Colonic mucosa (tissue), 4 donors: Measurements from ENCODE around the gene EML1. TPM values are rescaled to one million over a fixed set of nuclear protein-coding genes. Genes with fewer than 3 reads are reported as not detected.
"Not testable (repeated sequence)": the region's sequence is repeated elsewhere in the genome, so short reads cannot be mapped to it uniquely, and the experiment has no call there.

Experiments
- DNase-seq: peaks from one replicate; pipeline ENCODE4 v3.0.0-alpha.2; 2020
- H3K27ac ChIP-seq: fragments of 200-600 bp; one replicate; pipeline ENCODE4 v1.8.0; 2021
- H3K27me3 ChIP-seq: fragments of 200-600 bp; one replicate; pipeline ENCODE4 v1.8.0; 2021
- H3K36me3 ChIP-seq: fragments of 200-600 bp; one replicate; pipeline ENCODE4 v1.8.0; 2021
- H3K4me1 ChIP-seq: fragments of 200-600 bp; one replicate; pipeline ENCODE4 v1.8.0; 2021; ENCODE audit warnings: mild to moderate bottlenecking
- H3K4me3 ChIP-seq: fragments of 200-600 bp; one replicate; pipeline ENCODE4 v1.8.0; 2021
- H3K9ac ChIP-seq, 2 donors: one replicate each; pipeline ENCODE4 v1.7.0; 2013; ENCODE audit warnings: control low read depth in 2 of 2, low read depth in 2 of 2, low read length in 2 of 2
- H3K9me3 ChIP-seq: fragments of 200-600 bp; one replicate; pipeline ENCODE4 v1.8.0; 2021
- CTCF ChIP-seq: fragments of 200-600 bp; IDR thresholded peaks from one replicate; pipeline ENCODE4 v1.8.0; 2022; ENCODE audit warnings: antibody characterized with exemption, mild to moderate bottlenecking
- intact Hi-C: fragments of 100-400 bp; cut with DNase I; formaldehyde crosslinking; loops from one replicate; pipeline ENCODE4 v1.14.1; 2022
- total RNA-seq, 2 donors: library from RNA; stranded (reverse); fragmentation: NEBNext Ultra II Directional in 1 of 2; extraction: Animal tissue kit (Norgen Biotek cat#: 25700) in 1 of 2; gene quantifications; one replicate each; pipeline ENCODE4 v1.2.1, GENCODE V29; 2021
- donor health status: healthy.
- donor health status: DM: no; HTN: no; CAD: no.
- donor health status: DM: no; HTN: no; CAD: no.

The EML1 gene
- total RNA-seq, 2 donors from 2014 or later = 3.6 to 14.2 TPM

GRCh38 chr14:99945732-99946651, 152.8 kb downstream of the EML1 start:
- no peaks in the 10 kb centered on the region for H3K36me3 ChIP-seq
- H3K27ac ChIP-seq = no peak overlapping the region
- no peak overlapping the region for H3K9ac ChIP-seq
- no peak for DNase-seq
- H3K4me1 ChIP-seq = no peaks in the 10 kb centered on the region
- no peaks in the 10 kb centered on the region for H3K27me3 ChIP-seq
- no peak for TF ChIP-seq CTCF
- H3K9me3 ChIP-seq = no peaks in the 10 kb centered on the region
- intact Hi-C loops = no loop called here
- H3K4me3 ChIP-seq = no peak overlapping the region

- intact Hi-C loops = no loop called here
- Histone ChIP-seq H3K4me3 (no peak overlapping the region), H3K27ac (no peak overlapping the region), H3K27me3 (no peaks in the 10 kb centered on the region), H3K36me3 (no peaks in the 10 kb centered on the region), H3K4me1 (no peaks in the 10 kb centered on the region), H3K9me3 (no peaks in the 10 kb centered on the region), H3K9ac (no peak overlapping the region)
- DNase-seq = peak; percentile 38
- TF ChIP-seq CTCF = peak; percentile 85
Observed at GRCh38 chr14:99946652-99947489, 153.7 kb downstream of the EML1 start.

GRCh38 chr14:99947695-99948094, 154.5 kb downstream of the EML1 start:
- no peak for TF ChIP-seq CTCF
- no peak overlapping the region for H3K9ac ChIP-seq
- no peak overlapping the region for H3K27ac ChIP-seq
- no peaks in the 10 kb centered on the region for H3K27me3 ChIP-seq
- no peaks in the 10 kb centered on the region for H3K4me1 ChIP-seq
- intact Hi-C loops = no loop called here
- H3K36me3 ChIP-seq = no peaks in the 10 kb centered on the region
- H3K9me3 ChIP-seq = no peaks in the 10 kb centered on the region
- no peak overlapping the region for H3K4me3 ChIP-seq
- DNase-seq = no peak

- H3K9me3 ChIP-seq, H3K4me3 ChIP-seq, H3K36me3 ChIP-seq, H3K27me3 ChIP-seq, DNase-seq, intact Hi-C loops, H3K9ac ChIP-seq, H3K4me1 ChIP-seq, H3K27ac ChIP-seq: not testable (repeated sequence)
Observed at GRCh38 chr14:99949011-99949732, 156.0 kb downstream of the EML1 start.

GRCh38 chr14:99950181-99950580, 157.0 kb downstream of the EML1 start:
- intact Hi-C loops = no loop called here

More at GRCh38 chr14:99950181-99950580, 157.0 kb downstream of the EML1 start:
- no peak for TF ChIP-seq CTCF
- H3K27ac ChIP-seq = no peak overlapping the region
- H3K9ac ChIP-seq = no peak overlapping the region
- no peaks in the 10 kb centered on the region for H3K9me3 ChIP-seq
- no peak for DNase-seq
- H3K27me3 ChIP-seq = no peaks in the 10 kb centered on the region
- H3K36me3 ChIP-seq = no peaks in the 10 kb centered on the region
- no peaks in the 10 kb centered on the region for H3K4me1 ChIP-seq
- no peak overlapping the region for H3K4me3 ChIP-seq
